GM21447 (cell line): ENCODE results near the gene KIF3C.
"Not testable (repeated sequence)": the region's sequence is repeated elsewhere in the genome, so short reads cannot be mapped to it uniquely, and the experiment has no call there.

Experiments used
- ATAC-seq: cut with Tn5 transposase; IDR thresholded peaks from one replicate; pipeline ENCODE4 v1.9.1; 2021; ENCODE audit not compliant: unreplicated experiment

The KIF3C gene

GRCh38 chr2:25920786-25921415 lies 61.4 kb downstream of the KIF3C start:
- no peak for ATAC-seq

GRCh38 chr2:25920336-25920735 lies 62.0 kb downstream of the KIF3C start:
- no peak for ATAC-seq

DNA sequence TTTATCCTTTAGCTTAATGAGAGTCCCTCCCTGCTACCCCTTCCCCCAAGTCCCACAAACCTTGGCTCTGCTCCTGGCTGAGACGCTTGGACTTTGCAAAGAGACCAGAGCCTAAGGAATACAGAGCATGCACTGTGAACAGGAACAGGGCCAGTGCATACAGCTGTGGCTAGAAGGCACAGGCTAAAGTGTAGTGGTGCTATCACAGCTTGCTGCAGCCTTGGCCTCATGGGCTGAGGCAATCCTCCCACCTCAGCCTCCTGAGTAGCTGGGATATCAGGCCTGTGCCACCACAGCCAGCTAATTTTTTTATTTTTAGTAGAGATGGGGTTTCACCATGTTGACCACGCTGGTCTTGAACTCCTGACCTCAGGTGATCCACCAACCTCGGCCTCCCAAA lies 64.5 kb downstream of the KIF3C start:
- no peak for ATAC-seq

- not testable (repeated sequence) for ATAC-seq
Measured at GRCh38 chr2:25917411-25917810, 64.9 kb downstream of the KIF3C start.

- not testable (repeated sequence) for ATAC-seq
Measured at GRCh38 chr2:25915944-25916772, 66.1 kb downstream of the KIF3C start.

DNA sequence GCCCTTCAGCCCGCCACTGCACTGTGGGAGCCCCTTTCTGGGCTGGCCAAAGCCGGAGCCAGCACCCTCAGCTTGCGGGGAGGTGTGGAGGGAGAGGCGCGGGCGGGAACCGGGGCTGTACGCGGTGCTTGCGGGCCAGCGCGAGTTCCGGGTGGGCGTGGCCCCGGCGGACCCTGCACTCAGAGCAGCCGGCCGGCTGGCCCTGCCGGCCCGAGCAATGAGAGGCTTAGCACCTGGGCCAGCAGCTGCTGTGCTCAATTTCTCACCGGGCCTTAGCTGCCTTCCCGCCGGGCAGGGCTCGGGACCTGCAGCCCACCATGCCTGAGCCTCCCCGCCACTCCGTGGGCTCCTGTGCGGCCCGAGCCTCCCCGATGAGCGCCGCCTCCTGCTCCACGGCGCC lies 66.9 kb downstream of the KIF3C start:
- ATAC-seq = not testable (repeated sequence)

DNA sequence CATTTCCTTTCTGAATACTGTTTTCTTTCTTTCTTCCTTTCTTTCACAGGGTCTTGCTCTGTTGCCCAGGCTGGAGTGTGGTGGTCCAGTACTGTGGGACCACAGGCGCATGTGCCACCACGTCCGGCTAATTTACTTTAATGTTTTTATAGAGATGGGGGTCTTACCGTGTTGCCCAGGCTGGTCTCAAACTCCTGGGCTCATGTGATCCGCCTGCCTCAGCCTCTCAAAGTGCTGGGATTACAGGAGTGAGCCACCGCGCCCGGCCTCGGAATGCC lies 68.7 kb downstream of the KIF3C start:
- ATAC-seq = not testable (repeated sequence)

DNA sequence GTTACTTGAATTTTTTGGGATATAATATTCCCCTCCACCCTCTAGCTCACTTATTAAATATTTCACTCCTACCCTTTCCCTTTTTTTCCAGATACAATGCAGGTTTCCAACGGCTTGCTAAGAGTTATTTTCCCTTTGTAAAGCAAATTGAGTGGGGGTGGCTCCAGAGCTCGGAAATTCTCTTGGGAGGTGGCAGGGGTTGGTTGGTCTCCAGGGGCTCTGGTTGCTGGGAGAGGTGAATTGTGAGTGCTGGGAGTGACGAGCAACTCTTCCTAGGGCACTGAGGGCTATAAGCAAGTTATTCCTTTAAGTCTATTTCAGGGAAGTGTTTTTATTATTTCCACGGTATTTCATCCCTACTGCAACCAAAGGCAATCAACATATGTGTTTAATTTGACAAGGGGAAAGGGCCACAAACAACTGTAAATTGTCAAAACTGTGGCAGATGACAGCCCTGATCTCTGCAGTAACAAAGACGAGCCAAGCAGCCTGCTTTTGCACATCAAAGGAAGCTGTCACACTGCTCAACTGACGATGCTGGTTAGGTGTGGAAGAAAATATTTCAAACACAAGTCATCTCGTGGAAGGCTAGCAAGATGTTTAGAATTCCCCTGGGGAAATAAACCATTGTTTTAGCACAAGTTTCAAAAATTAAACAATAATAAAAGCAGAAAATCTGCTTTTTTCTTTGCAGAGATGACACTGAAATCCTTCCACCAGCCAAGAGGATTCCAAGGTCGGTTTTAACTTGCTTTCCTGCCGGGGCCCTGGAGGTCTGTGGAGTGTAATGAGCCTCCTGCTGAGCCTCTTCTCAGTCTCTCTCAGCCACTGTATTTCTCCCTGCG lies 69.2 kb downstream of the KIF3C start:
- no peak for ATAC-seq

DNA sequence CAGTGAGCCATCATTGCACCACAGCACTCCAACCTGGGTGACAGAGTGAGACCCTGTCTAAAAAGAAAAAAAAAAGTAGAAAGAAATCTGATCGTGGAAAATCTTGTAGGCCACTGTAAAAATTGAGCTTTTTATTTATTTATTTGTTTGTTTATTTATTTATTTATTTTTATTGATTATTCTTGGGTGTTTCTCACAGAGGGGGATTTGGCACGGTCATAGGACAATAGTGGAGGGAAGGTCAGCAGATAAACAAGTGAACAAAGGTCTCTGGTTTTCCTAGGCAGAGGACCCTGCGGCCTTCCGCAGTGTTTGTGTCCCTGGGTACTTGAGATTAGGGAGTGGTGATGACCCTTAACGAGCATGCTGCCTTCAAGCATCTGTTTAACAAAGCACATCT lies 72.7 kb downstream of the KIF3C start:
- not testable (repeated sequence) for ATAC-seq

GRCh38 chr2:25905126-25905525 lies 77.2 kb downstream of the KIF3C start:
- no peak for ATAC-seq

DNA sequence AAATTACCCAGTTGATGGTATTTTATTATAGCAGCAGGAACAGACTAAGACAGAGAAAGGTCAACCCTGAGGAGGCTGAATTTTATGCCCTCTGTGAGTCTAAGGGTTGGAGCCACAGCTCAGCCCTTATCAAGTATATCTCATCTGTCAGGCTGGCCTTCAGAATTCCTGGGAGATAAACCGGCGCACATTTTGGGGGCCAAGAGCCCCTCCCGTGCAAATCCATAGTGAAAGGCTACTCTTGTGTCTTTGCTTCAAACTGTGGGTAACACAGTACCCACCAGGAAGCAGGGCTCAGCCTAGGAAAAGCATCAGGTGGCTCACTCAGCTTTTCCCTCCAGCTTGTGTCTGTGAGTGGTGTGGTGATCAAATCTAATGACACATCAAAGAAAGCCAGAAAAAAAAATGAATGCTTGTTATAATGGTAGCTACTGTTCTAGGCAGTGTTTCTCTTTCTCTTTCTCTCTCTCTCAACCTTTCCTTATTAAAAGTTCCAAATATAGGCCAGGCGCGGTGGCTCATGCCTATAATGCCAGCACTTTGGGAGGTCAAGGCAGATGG lies 79.0 kb downstream of the KIF3C start:
- no peak for ATAC-seq

- no peak for ATAC-seq
Measured at GRCh38 chr2:25899404-25899970, 82.8 kb downstream of the KIF3C start.

DNA sequence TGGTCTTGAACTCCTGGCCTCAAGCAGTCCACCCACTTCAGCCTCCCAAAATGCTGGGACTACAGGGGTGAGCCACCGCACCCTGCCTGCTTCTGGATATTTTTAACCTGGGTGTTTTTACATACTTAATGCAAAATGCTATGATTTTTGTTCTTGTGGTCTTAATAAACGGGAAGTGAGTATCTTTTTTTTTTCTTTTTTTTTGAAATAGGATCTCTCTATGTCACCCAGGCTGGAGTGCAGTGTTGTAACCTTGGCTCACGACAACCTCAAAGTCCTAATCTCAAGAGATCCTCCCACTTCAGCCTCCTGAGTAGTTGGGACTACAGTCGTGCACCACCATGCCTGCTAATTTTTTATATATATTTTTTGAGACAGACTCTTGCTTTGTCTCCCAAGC lies 84.8 kb downstream of the KIF3C start:
- ATAC-seq = no peak

DNA sequence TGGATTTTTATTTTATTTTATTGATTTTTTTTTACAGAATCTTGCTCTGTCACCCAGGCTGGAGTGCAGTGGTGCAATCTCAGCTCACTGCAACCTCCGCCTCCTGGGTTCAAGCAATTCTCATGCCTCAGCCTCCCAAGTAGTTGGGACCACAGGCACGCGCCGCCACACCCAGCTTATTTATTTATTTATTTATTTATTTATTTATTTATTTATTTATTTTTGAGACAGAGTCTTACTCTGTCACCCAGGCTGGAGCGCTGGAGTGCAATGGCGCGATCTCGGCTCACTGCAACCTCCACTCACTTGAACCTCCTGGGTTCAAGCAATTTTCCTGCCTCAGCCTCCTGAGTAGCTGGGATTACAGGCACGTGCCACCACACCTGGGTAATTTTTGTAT lies 86.0 kb downstream of the KIF3C start:
- not testable (repeated sequence) for ATAC-seq

- no peak for ATAC-seq
Measured at GRCh38 chr2:25895610-25896009, 86.7 kb downstream of the KIF3C start.

DNA sequence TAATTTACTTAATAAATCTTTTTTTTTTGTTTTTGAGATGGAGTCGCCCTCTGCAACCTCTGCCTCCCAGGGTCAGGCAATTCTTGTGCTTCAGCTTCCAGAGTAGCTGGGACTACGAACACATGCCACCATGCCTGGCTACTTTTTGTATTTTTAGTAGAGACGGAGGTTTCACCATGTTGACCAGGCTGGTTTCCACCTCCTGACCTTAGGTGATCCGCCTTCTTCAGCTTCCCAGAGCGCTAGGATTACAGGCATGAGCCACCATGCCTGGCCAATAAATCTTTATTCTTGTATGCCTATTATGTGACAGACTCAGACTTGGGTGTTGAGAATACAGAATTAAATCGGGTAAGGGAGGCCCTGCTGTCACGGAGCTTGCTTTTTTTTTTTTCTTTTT lies 87.3 kb downstream of the KIF3C start:
- ATAC-seq = no peak

DNA sequence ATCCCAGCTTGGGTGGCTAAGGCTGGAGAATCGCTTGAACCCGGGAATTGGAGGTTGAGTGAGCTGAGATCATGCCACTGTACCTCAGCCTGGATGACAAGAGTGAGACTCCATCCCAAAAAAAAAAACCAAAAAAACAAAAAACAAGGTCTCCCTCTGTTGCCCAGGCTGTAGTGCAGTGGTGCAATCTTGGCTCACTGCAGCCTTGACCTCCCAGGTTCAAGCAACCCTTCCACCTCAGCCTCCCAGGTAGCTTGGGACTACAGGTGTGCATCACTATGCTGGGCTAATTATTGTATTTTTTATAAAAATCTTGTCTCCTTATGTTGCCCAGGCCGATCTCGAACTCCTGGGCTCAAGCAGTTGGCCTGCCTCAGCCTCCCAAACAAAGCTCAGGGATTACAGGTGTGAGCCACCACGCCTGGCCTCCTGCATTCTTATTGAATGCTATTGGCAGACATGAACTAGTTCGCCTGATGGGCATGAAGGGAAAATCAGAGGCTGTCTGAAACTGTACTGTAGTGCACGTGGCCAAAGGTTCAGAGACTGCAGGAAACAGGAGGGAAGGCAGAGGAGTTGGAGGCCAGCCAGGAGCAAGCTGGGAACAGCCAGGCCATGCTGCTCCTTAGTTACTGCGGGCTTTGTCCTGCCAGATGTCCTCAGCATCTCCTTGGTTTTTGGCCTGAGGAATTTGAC lies 88.0 kb downstream of the KIF3C start:
- no peak for ATAC-seq

DNA sequence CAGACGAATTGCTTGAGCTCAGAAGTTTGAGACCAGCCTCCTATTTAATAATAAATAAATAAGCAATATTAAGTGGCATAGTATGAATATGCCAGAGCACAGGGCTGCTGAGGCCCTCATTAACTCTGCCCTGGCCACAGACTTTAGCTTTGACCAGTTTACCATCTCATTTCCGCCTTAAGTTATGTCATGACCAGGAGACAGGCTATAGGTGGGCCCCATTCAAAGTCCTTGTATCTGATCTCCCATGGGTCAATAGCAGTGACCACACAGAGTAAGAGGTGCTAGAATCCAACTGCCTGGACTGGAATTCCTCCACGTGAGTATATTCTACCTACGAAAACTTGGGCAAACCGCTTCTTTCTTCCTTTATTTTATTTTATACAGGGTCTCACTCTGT lies 90.6 kb downstream of the KIF3C start:
- no peak for ATAC-seq

DNA sequence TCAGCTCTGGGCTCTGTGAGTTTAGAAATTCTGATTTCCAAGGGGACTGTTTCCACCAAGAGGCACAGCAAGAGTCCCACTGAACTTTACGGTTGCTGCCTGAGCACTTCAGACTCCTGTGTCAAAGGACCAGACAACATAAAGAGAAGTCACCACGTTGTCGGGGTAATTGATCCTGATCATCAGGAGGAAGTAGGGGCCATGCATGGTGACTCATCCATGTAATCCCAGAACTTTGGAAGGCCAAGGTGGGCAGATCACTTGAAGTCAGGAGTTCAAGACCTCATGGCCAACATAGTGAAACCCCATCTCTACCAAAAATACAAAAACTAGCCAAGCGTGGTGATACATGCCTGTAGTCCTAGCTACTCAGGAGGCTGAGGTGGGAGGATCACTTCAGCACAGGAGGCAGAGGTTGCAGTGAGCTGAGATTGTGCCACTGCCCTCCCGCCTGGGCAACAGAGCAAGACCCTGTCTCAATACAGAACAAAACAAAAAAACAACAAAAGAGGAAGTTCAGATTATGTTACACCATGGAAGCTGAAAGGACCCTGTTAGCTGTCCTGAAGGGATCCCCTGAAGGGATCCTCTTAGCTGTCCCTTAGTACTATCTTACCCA lies 94.6 kb downstream of the KIF3C start:
- ATAC-seq = no peak

DNA sequence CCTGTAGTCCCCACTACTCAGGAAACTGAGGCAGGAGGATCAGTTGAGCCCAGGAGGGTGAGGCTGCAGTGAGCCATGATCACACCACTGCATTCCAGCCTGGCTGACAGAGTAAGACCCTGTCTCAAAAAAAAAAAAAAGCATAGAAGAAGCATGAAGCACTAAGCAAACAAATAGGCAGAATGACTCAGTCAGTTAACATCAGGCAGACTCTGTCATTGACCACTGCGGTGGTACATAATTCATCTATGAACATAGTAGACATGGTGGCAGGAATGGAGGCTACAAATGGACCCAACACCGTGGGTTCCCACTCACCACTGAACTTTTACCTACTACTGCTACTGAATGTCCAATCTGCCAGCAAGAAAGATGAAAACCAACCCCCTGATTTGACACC lies 96.4 kb downstream of the KIF3C start:
- no peak for ATAC-seq
